Endothelial cell (in vitro differentiated cells): ENCODE measurements around the gene NOL4L. TPM values are rescaled to one million over a fixed set of nuclear protein-coding genes. Genes with fewer than 3 reads are reported as not detected.

Experiments used
- DNase-seq: peaks from one replicate; pipeline ENCODE4 v3.0.0; 2021; ENCODE audit warnings: low spot score
- H3K27ac Mint-ChIP-seq: one replicate; pipeline ENCODE4 v1.8.0; 2021; ENCODE audit warnings: mixed read lengths, inconsistent platforms; ENCODE audit not compliant: unreplicated experiment
- H3K27me3 Mint-ChIP-seq: one replicate; pipeline ENCODE4 v1.8.0; 2021; ENCODE audit warnings: mild to moderate bottlenecking, moderate library complexity, mixed read lengths, inconsistent platforms; ENCODE audit not compliant: unreplicated experiment
- H3K36me3 Mint-ChIP-seq: one replicate; pipeline ENCODE4 v1.8.0; 2021; ENCODE audit warnings: mild to moderate bottlenecking, low read depth, mixed read lengths, inconsistent platforms; ENCODE audit not compliant: unreplicated experiment
- H3K4me1 Mint-ChIP-seq: one replicate; pipeline ENCODE4 v1.8.0; 2021; ENCODE audit warnings: mild to moderate bottlenecking, mixed read lengths, inconsistent platforms; ENCODE audit not compliant: unreplicated experiment
- H3K4me3 Mint-ChIP-seq: one replicate; pipeline ENCODE4 v1.8.0; 2021; ENCODE audit warnings: mild to moderate bottlenecking, mixed read lengths, inconsistent platforms; ENCODE audit not compliant: unreplicated experiment
- H3K9me3 Mint-ChIP-seq: one replicate; pipeline ENCODE4 v1.8.0; 2021; ENCODE audit warnings: mixed read lengths, inconsistent platforms; ENCODE audit not compliant: unreplicated experiment
- CTCF ChIP-seq: fragments of 200-600 bp; sonication (generic); IDR thresholded peaks from one replicate; pipeline ENCODE4 v1.5.0; 2021; ENCODE audit warnings: antibody characterized with exemption; ENCODE audit not compliant: unreplicated experiment
- total RNA-seq: library from RNA; stranded (reverse); fragmentation: NEBNext Ultra II Directional; extraction: Animal tissue kit (Norgen Biotek cat#: 25700); gene quantifications from one replicate; pipeline ENCODE4 v1.2.1, GENCODE V29; 2021; ENCODE audit not compliant: unreplicated experiment

The NOL4L gene
- total RNA-seq, 1 donor from 2014 or later, result 150 TPM

GRCh38 chr20:32538526-32538939, 46.6 kb downstream of the NOL4L start:
- Mint-ChIP-seq H3K9me3 (no peaks in the 10 kb centered on the region), H3K36me3 (no peaks in the 10 kb centered on the region), H3K27me3 (peaks cover 4% of the 10 kb centered on the region), H3K4me3 (no peak overlapping the region), H3K4me1 (peaks cover 36% of the 10 kb centered on the region), H3K27ac (no peak overlapping the region)
- no peak for TF ChIP-seq CTCF
- DNase-seq, result no peak

- no peak for DNase-seq
- Mint-ChIP-seq H3K9me3 (no peaks in the 10 kb centered on the region), H3K27me3 (peaks cover 4% of the 10 kb centered on the region), H3K27ac (no peak overlapping the region), H3K4me3 (no peak overlapping the region), H3K4me1 (peaks cover 36% of the 10 kb centered on the region), H3K36me3 (no peaks in the 10 kb centered on the region)
- no peak for TF ChIP-seq CTCF
These were observed 47.2 kb downstream of the NOL4L start for GRCh38 chr20:32537657-32538525.

- Mint-ChIP-seq H3K9me3 (no peaks in the 10 kb centered on the region), H3K4me3 (peak overlapping the region; percentile 90), H3K36me3 (no peaks in the 10 kb centered on the region), H3K27ac (peak overlapping the region; percentile 45), H3K27me3 (peaks cover 4% of the 10 kb centered on the region), H3K4me1 (peaks cover 36% of the 10 kb centered on the region)
- TF ChIP-seq CTCF, result no peak
- no peak for DNase-seq
These were observed 48.1 kb downstream of the NOL4L start for GRCh38 chr20:32536851-32537656.

GRCh38 chr20:32535953-32536823, 48.9 kb downstream of the NOL4L start:
- peaks cover 36% of the 10 kb centered on the region for H3K4me1 Mint-ChIP-seq
- peak; percentile 49 for DNase-seq
- H3K4me3 Mint-ChIP-seq, result peak overlapping the region; percentile 57
- H3K9me3 Mint-ChIP-seq, result no peaks in the 10 kb centered on the region
- TF ChIP-seq CTCF, result no peak
- no peak overlapping the region for H3K27ac Mint-ChIP-seq
- H3K27me3 Mint-ChIP-seq, result peaks cover 4% of the 10 kb centered on the region
- H3K36me3 Mint-ChIP-seq, result no peaks in the 10 kb centered on the region
